Cardiac muscle cell (in vitro differentiated cells and primary cell): Measurements from ENCODE around the gene RBMS1. TPM values are rescaled to one million over a fixed set of nuclear protein-coding genes. Genes with fewer than 3 reads are reported as not detected.

Experiments
- DNase-seq, 2 donors: peaks; one replicate each; pipeline versions ENCODE4 v3.0.0 to v3.0.0-alpha.2; 2010 to 2017; ENCODE audit warnings: low read depth in 1 of 2, low spot score in 1 of 2
- H3K27ac ChIP-seq: fragments of 200-600 bp; sonication (generic); 2 replicates; pipeline ENCODE4 v1.5.1; 2016
- H3K27me3 ChIP-seq: fragments of 200-600 bp; sonication (generic); 2 replicates; pipeline ENCODE4 v1.6.0; 2016; ENCODE audit warnings: control low read depth
- H3K36me3 ChIP-seq: fragments of 200-600 bp; sonication (generic); 2 replicates; pipeline ENCODE4 v1.5.1; 2016; ENCODE audit warnings: control low read depth
- H3K4me1 ChIP-seq: fragments of 200-600 bp; sonication (generic); 2 replicates; pipeline ENCODE4 v1.8.1; 2017; ENCODE audit warnings: low read depth, mild to moderate bottlenecking, mixed run types
- H3K4me3 ChIP-seq: fragments of 200-600 bp; sonication (generic); 2 replicates; pipeline ENCODE4 v1.5.1; 2016; ENCODE audit warnings: mild to moderate bottlenecking
- H3K9me3 ChIP-seq: fragments of 200-600 bp; sonication (generic); 2 replicates; pipeline ENCODE4 v1.5.1; 2017; ENCODE audit warnings: low read depth, mild to moderate bottlenecking, control low read depth
- polyA plus RNA-seq: library from polyadenylated mRNA; unstranded; fragments of >200 nt; fragmentation: Nextera tagmentation; extraction: Ambion mirVana; gene quantifications from 2 replicates; pipeline ENCODE4 v1.2.1, GENCODE V29; 2016
- total RNA-seq: library from RNA; depleted of rRNA; stranded (reverse); fragments of >200 nt; gene quantifications from 2 replicates; pipeline ENCODE4 v1.2.3, GENCODE V29; 2016
- TF ChIP-seq, protein P1 (sequence below): IDR thresholded peaks from 2 replicates; pipeline ENCODE4 v1.5.1; 2012; ENCODE audit warnings: low read depth, mild to moderate bottlenecking, low read length

The RBMS1 gene
- total and polyA plus RNA-seq, 2 experiments from 2014 or later = 89.5 to 99.9 TPM

DNA sequence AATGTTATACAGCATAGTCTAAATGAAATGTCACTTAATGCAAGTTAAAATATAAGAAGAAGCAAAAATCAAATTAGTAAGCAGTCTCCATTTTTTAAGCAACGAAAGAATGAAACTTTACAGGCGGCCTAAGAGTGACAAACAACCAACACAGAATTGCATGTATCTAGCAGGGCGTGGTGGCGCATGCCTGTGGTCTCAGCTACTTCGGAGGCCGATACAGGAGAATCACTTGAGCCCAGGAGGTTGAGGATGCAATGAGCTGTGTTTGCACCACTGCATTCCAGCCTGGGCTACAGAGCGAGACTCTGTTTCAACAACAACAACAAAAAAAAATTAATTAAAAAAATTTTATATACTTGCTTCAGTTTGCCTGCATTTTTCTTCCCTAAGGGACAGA is 16.6 kb downstream of the RBMS1 start:
- Histone ChIP-seq H3K4me3 (no peak overlapping the region), H3K4me1 (peaks cover 11% of the 10 kb centered on the region), H3K27me3 (no peaks in the 10 kb centered on the region), H3K36me3 (no peaks in the 10 kb centered on the region), H3K9me3 (no peaks in the 10 kb centered on the region), H3K27ac (no peak overlapping the region)
- TF ChIP-seq, protein P1, sequence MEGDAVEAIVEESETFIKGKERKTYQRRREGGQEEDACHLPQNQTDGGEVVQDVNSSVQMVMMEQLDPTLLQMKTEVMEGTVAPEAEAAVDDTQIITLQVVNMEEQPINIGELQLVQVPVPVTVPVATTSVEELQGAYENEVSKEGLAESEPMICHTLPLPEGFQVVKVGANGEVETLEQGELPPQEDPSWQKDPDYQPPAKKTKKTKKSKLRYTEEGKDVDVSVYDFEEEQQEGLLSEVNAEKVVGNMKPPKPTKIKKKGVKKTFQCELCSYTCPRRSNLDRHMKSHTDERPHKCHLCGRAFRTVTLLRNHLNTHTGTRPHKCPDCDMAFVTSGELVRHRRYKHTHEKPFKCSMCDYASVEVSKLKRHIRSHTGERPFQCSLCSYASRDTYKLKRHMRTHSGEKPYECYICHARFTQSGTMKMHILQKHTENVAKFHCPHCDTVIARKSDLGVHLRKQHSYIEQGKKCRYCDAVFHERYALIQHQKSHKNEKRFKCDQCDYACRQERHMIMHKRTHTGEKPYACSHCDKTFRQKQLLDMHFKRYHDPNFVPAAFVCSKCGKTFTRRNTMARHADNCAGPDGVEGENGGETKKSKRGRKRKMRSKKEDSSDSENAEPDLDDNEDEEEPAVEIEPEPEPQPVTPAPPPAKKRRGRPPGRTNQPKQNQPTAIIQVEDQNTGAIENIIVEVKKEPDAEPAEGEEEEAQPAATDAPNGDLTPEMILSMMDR = no peak
- DNase-seq = no peak

DNA sequence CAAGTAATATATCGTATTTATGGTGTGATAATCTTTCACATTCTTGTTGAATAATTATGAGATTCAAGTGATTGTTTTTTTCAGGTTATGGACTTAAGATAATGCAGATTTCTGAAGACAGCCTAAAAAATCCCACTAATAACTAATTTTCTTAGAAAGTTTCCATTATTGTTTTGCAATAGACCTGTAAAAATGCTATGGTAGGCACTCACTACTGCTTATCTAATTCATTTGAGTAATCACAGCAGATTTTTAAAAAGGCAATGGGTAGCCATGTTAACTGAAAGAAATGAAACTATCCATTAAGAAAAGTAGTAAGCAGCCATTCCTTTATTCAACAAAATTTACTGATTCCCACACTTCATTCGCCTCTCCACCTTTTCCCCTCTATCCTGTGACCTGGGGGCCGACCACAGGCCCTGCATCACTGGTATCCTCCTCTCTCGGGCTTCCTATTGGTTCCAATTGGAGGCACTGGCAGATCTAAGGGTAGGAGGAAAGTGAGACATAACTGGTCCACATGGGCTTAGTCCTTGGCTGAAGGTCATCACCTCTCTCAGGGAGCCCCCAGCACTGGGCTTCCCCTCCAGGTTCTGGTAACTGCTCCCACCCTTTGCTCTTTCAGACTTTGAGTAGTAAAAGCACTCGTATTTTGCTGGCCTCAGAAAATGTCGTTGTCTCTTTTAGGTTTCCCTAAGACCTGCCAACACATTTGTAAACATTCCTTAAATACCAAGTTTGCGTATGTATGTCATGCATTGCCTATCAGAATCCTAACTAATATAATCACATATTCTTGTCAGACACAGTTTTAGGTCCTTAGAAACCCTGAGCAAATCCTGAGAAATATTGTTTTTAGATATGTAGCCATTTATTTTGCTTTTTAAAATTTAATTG is 18.5 kb downstream of the RBMS1 start:
- Histone ChIP-seq H3K4me1 (peaks cover 11% of the 10 kb centered on the region), H3K27me3 (no peaks in the 10 kb centered on the region), H3K9me3 (no peaks in the 10 kb centered on the region), H3K4me3 (no peak overlapping the region), H3K36me3 (no peaks in the 10 kb centered on the region), H3K27ac (peak overlapping the region; percentile 11)
- peak in 1 of 2 donors; percentile 42 for DNase-seq
- TF ChIP-seq, protein P1 = no peak

DNA sequence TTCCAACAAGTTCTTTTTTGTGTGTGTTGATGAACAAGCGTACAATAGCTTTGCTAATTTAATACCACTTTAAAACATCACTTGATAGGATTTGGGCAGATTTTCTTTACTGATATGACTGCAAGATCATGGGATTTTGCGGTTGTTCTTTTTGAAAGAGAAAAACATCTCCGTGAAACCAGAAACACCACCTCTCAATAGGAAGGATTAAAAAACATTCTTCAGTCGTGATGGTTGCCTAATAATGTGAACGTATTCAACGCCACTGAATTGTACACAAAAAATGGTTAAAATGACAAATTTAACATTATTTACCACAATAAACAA is 19.3 kb downstream of the RBMS1 start:
- no peak for DNase-seq
- Histone ChIP-seq H3K9me3 (no peaks in the 10 kb centered on the region), H3K36me3 (no peaks in the 10 kb centered on the region), H3K4me1 (peaks cover 16% of the 10 kb centered on the region), H3K4me3 (no peak overlapping the region), H3K27me3 (no peaks in the 10 kb centered on the region), H3K27ac (no peak overlapping the region)
- TF ChIP-seq, protein P1 = no peak

DNA sequence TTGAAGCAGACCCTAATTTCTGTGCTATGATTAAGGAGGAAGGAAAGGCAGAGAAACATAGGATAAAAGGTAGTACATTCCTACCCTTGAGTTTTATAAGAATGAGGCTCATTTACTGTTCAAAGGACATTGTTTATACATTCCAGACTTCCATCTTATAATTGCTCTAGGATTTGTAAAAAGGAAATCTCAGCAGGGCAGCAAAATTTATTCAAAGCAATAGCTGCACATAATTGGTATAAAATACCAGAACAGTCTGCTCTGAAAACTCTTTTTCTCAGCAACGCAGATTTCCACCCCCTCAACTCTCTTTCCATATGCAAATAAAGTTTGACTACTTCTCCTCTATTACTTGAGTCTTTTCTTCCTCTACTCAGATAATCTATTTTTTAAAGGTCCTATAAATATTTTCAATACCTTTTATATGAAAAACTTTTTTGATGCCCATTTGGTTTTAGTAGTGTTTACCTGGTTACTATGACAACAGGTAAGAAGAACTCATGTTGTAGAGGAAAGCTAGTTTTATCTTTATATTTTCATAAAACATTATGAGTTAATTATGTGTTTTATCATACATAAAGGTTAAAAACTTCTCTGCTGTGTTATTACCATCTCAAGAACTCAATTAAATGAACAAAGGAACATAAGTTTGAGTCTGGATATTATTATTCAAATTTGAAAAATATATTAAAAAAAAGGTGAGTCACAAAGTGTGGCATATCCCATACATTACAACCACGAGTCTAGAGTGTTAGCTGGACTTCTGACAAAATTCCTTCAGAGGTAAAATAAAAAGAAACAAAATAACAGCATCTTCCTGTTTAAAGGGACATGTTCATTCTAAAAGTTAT is 19.9 kb downstream of the RBMS1 start:
- Histone ChIP-seq H3K4me3 (no peak overlapping the region), H3K27ac (no peak overlapping the region), H3K4me1 (peaks cover 19% of the 10 kb centered on the region), H3K36me3 (no peaks in the 10 kb centered on the region), H3K9me3 (no peaks in the 10 kb centered on the region), H3K27me3 (no peaks in the 10 kb centered on the region)
- TF ChIP-seq, protein P1 = no peak
- DNase-seq = no peak

DNA sequence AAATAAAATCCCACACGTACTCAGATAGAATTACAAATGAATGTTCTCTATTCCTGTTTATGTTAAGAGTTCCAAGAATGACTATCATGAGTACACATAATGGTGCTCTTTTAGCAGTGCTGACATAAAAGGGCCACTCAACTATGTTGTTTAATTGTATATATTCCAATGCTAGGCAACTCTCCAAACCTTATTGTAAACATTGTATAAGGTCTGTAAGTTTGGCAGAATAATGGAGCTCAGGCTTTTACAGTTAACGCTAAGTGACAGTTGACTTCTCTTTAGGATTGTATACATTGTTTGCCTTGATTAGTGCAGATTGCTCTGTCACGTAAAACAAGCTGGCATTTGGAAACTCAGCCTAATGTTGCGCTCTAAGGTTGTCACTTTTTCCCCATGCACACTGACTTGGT is 20.8 kb downstream of the RBMS1 start:
- H3K36me3 ChIP-seq = no peaks in the 10 kb centered on the region
- H3K27me3 ChIP-seq = no peaks in the 10 kb centered on the region
- peaks cover 24% of the 10 kb centered on the region for H3K4me1 ChIP-seq
- no peak overlapping the region for H3K27ac ChIP-seq
- DNase-seq = no peak
- H3K4me3 ChIP-seq = no peak overlapping the region
- H3K9me3 ChIP-seq = no peaks in the 10 kb centered on the region
- TF ChIP-seq, protein P1 = no peak
